H54 (cell line): ENCODE data around the gene TESK2.

Experiments used
- DNase-seq: peaks from one replicate; pipeline ENCODE4 v3.0.0; 2011; ENCODE audit warnings: low spot score, mixed read lengths; ENCODE audit not compliant: insufficient read length
- FAIRE-seq: peaks from 3 replicates; lab custom pipeline; 2011; peaks lifted over from hg19 to GRCh38; lab: Jason Lieb, UNC
- POLR2A ChIP-seq: IDR thresholded peaks from 2 replicates; pipeline ENCODE4 v1.6.1; 2011; ENCODE audit warnings: low read depth, mild to moderate bottlenecking, low read length

TESK2 gene

DNA sequence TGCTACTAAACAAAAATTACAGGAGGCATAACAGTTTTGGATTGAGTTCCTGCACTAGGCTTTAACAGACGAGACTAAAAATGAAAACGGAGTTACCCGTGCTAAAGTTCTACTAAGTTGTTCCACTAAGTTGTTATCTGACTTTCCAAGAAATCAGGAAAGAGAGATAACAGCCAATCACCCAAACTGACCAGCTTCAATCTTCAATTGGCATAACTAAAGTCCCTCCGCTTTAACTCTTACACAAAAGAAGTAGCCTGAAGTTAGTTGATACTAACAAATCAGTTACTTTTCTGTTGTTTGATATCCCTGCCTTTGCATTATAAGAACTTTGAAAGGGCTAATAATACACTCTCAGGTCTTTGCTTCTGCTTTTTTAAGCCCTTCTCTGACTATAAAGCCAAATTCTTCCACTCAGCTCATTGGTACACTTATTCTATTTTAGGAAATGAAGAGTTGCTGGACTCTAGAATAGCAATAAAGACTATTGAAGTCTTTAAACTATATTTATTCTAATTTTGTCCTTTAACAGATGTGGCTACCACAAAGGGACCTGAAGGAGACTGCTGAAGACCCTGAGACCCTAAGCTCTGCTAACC, 61.3 kb downstream of the TESK2 start:
- FAIRE-seq (no peak), DNase-seq (no peak)
- no peak for TF ChIP-seq POLR2A

DNA sequence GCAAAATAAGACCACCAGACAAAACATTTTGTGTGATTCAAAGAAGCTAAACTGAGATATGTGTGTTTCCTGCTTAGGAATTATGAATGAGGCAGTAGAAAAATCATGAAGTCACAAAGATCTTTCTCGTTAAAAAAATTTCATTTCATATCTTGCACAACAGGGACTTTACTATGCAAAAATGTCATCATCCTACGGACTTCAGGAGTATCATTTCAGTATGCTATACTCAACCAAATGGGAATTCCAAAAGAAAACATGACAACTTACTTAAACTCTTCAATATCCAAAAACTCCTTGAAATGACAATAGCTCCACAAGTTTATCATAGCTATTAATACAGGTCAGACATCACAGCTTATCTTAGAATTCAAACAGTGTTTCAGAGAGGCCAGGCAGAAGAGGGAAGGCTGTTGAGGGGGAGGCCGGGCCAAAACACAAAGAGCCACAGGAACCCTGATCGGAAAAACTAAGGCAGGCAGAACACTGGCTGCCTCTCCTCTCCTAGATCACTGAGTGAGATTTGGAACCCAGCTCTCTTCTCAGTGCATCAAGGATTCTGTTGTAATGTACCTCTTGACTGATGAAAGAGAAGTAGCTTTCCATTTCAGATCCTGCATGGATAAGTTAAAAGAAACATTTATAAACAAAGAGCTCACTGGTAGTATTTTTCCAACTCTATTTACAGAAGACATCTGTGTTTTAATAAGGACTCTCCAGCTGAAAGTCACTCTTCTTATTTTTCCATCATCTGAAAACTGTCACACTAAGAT, 66.9 kb downstream of the TESK2 start:
- TF ChIP-seq POLR2A = no peak
- no peak for DNase-seq
- no peak for FAIRE-seq

DNA sequence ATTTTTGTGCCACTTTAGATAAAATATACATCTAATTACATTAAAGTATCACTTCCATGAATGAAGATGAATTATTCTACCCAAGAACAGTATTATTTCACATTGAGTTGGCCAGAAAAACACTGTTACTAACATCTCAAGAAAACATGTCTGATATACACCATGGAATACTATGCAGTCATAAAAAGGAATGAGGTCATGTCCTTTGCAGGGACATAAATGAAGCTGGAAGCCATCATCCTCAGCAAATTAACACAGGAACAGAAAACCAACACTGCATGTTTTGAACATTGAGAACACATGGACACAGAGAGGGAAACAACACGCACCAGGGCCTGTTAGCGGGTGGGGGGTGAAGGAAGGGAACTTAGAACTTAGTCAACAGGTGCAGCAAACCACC, 69.0 kb downstream of the TESK2 start:
- no peak for TF ChIP-seq POLR2A
- FAIRE-seq (no peak), DNase-seq (no peak)

DNA sequence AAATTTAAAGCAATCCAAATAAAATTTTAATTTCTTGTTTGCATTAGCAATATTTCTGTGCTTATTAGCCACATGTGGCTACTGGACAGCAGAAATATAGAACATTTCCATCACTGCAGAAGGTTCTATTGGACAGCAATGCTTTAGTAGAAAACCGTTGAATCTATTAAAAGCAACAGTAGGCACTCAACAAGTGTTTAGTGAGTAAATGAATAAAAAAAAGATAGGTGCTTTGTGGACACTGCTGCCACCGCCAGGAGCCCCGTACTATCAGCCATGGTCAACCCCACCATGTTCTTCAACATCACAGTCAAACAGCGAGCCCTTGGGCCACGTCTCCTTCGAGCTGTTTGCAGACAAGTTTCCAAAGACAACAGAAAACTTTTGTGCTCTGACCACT, 76.2 kb downstream of the TESK2 start:
- TF ChIP-seq POLR2A = no peak
- no peak for DNase-seq
- FAIRE-seq = no peak

DNA sequence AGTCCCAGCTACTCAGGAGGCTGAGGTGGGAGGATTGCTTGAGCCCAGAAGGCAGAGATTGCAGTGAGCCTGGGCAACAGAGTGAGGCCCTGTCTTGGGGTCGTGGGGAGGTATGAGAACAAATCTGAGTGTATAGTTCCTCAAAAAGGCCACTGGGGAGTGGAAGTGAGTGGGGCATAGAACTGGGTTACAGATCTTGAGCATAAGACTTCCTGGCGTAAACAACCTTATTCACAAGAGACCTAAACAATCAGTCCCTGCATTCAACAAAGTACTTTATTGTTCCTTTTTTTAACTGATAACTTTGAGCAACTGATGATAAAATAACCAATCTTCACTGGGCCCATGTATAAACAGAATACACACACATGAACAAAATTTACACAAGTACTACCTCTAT, 78.1 kb downstream of the TESK2 start:
- DNase-seq = no peak
- no peak for FAIRE-seq

DNA sequence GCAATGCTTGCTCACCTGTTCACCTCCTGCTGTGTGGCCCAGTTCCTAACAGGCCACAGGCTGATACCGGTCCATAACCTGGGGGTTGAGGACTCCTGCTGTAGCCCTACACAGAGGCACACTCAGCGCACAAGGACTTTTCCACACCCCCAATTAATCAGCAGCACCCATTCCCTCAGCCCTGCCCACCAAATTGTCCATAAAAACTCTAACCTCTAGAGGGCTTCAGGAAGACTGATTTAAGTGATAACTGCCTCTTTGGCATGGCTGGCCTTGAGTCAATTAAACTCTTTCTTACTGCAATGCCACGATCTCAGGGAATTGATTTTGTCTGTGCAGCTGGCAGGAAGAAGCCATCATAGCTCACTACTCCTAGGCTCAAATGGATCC, 79.5 kb downstream of the TESK2 start:
- no peak for DNase-seq
- peak; percentile 84 for FAIRE-seq
- TF ChIP-seq POLR2A = no peak

More for the DNA sequence above, 78.1 kb downstream of the TESK2 start:
- TF ChIP-seq POLR2A = no peak

DNA sequence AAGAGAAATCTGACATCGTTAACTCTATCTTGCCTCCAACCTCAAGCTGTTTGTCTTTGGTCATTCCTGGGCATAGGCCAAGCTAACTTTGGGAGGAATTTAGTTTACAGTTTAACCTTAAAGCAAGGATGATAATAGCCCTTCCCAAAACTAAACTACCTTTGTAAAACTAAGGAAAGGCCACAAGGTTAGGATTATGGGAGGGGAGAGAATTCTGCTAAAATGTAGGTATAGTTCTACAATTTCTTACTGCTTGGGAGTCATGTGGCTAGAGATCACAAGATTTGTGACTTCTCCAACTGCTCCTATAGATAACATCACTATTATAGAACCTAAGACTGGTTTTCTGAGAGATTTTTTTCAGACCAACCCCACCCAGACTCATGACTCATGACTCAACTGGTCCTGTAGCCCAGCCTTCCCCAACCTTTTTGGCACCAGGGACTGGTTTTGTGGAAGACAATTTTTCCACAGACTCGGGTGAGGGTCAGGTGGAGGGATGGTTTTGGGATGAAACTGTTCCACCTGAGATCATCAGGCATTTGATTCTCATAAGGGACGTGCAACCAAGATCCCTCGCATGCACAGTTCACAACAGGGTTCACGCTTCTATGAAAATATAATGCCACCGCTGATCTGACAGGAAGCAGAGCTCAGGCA, 80.0 kb downstream of the TESK2 start:
- DNase-seq (peak; percentile 8), FAIRE-seq (no peak)
- no peak for TF ChIP-seq POLR2A

DNA sequence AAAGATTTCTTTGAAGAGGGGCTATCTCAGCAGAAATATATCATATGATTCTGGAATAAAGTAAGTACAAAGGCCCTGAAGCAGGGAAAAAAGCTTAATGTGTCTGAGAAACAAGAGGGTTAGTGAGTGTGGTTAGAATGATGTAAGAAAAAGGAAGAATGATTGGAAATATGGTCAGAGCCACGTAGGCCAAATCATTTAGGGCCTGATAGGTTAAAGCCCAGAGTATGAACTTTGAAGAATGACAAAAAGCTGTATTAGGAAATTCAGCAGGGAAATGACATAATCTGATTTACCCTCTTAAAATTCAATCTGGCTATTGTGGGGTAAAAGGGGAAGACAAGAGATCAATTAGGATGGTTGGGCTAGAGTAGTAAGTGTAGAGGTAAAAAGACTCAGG, 81.7 kb downstream of the TESK2 start:
- no peak for FAIRE-seq
- no peak for TF ChIP-seq POLR2A

DNA sequence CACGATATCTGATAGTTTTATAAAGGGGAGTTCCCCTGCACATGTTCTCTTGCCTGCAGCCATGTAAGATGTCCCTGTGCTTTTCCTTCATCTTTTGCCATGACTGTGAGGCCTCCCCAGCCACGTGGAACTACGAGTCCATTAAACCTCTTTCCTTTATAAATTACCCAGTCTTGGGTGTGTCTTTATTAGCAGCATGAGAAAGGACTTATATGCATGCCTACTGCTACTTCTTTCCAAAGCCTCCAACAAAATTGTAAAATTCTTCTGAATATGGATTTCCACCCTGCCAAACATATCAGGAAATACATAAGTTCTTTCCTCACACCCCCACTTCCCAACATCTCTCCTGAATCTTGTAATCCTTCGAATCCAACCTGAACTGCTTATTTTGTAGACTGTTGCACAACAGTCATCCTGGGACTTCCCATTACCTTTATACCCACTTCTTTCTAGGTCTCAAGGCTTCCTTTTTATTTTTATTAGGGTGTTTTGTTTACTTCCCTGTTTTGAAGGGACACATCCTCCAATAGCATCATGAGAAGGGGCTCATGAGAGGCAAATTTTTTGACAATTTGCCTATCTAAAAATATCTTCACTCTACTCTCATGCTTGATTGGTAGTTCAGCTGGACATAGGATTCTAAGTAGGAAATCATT, 83.2 kb downstream of the TESK2 start:
- TF ChIP-seq POLR2A = no peak
- FAIRE-seq (no peak), DNase-seq (no peak)

More for the DNA sequence above, 81.7 kb downstream of the TESK2 start:
- no peak for DNase-seq

DNA sequence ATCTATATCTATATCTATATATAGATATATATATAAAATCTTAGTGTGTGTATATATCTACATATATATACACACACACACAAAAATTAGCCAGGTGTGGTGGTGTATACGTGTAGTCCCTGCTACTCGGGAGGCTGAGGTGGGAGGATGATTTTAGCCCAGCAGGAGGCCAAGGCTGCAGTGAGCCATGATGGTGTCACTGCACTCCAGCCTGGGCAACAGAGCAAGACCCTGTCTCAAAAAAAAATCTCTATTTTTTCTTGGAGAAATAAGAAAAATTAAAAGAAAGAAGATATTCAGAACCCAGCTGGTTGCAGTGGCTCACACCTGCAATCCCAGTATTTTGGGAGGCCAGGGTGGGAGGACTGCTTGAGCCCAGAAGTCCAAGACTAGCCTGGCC, 85.3 kb downstream of the TESK2 start:
- DNase-seq = no peak
- FAIRE-seq = no peak
- TF ChIP-seq POLR2A = no peak

DNA sequence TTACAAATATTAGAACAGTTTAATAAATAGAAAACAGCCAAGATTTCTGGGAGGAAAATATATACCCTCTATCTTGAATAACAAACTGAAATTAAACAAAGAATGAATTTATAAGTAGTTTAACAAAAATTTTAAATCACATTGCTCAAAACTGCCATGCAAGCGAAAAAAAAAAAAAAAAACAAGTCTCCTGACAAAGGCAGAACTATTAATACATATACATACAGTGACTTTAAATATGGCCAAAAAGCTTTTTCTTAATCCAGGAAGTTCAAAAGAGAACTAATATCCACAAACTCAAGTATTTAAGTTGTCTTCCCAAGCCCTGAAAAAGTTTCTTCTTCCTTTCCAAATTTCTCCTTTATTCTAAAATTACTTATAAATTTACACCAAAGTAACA, 87.2 kb downstream of the TESK2 start:
- DNase-seq (no peak), FAIRE-seq (no peak)
- no peak for TF ChIP-seq POLR2A

DNA sequence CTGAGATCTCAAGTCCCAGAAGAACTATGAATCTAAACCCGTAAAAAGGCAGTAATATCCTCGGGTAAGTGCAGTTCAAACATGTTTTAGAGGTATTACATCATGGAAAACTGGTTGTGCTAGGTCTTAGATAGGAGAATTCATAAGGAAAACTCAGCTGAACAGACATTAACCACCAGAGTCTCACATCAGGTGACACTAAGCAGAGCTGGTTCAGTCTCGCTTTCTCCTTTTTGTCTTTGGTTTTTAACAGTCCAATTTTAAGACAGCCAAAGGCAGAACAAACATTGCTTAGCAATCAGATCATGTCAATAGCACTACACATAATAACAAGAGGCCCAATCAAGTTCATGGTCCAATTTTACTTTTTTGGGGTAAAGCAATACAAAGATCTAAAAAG, 87.7 kb downstream of the TESK2 start:
- no peak for TF ChIP-seq POLR2A
- DNase-seq (no peak), FAIRE-seq (peak; percentile 57)

DNA sequence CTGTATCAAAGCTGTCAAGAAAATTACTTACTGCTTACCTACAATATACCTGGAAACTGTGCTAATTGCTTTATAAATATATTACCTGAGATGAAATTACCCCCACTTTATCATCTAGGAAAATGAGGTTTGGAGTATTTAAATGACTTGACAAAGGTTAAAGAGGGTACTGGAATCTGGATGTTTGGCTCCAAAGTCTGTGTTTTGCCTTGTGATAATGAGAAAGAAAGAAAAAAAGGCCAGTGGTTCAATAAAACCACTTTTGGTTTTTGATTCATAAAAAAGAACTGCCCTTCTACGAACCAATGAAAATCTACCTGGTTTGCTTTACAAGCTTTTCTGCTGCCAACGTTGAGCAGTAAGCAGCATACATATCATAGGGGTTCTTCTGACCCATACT, 89.4 kb downstream of the TESK2 start:
- FAIRE-seq (no peak), DNase-seq (no peak)
- TF ChIP-seq POLR2A = no peak

DNA sequence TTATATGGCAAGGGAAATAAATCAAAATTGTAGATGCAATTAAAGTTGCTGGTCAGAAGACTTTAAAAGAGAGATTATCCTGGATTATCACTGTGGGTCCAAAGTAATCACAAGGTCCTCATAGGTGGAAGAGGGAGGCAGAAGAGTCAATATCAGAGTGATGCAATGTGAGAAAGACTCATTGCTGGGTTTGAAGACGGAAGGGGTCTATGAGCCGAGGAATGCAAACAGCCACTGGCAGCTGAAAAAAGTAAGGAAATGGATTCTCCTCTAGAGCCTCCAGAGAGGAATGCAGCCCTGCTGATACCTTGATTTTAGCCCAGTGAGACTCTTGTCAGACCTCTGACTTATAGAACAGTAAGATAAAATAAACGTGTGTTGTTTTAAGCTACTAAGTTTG, 90.9 kb downstream of the TESK2 start:
- no peak for TF ChIP-seq POLR2A
- DNase-seq (no peak), FAIRE-seq (no peak)

DNA sequence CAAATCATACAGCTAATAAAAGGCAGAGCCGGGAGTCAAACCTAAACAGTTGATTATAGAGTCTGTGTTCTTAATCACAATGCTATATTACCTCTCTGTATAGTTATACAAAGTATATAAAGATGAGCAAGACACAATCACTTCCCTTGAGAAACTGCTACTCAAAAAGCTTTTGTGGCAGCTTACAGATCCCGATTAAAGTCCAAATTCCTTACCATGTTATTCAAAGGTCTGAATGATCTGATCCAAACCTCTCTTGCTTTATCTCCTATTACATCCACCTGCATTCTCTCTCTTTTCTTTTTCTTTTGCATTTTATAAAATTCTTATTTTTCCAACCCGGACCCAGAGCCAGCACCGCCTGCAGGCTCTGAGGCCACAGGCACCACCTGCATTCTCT, 93.7 kb downstream of the TESK2 start:
- no peak for TF ChIP-seq POLR2A
- DNase-seq = no peak
- FAIRE-seq = no peak
